Activated CD8-positive, alpha-beta memory T cell treated with anti-CD3 and anti-CD28 coated beads, Interleukin-2, amount 50 U/mL, for 4 hours (primary cell): Measurements from ENCODE around the gene DBNDD2.

Source experiments
- DNase-seq: peaks from one replicate; pipeline ENCODE4 v3.0.0-alpha.2; 2020

DBNDD2 gene

GRCh38 chr20:45407783-45408645 is at the start of gene DBNDD2:
DBNDD2 (plus strand) TSS chr20:45408289; CDS start chr20:45408468, 179 bp downstream.
- peak; percentile 39 for DNase-seq

GRCh38 chr20:45359069-45359405 is 49.1 kb upstream of the DBNDD2 start:
- DNase-seq = no peak

DNA sequence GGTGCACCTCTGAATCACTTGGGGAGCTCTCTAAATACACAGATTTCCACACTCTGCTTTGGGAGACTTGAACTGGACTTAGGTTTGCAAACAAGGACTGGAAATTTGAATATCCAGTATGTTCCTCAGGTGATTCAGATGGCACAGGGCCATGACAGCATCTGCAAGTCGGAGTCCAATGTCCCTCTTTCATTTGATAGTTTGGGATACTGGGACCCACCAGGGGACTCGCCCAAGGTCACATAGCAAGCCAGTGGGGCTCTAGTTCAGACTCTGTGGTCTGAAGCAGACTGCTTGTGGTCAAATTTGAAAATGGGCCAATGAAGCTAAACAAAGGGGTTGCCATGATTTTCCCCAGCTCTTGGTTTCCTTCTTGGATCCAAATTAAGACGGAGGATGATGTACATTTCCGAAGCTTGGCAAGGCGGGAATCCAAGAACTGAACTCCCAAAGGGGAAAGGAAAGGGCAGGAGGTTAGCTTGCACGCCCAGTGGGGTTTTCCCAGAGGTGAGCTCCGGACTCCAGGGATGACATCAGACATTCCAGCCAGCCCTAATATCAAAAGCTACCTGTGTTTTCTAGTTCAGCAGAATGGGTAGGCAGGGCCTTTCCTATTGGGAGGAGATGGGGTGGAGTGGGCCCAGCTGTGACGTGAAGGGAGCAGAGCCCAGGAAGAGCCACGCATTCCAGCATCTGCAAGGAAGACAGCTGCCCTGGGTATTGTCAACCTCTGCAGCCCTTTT is 48.5 kb upstream of the DBNDD2 start:
- no peak for DNase-seq

DNA sequence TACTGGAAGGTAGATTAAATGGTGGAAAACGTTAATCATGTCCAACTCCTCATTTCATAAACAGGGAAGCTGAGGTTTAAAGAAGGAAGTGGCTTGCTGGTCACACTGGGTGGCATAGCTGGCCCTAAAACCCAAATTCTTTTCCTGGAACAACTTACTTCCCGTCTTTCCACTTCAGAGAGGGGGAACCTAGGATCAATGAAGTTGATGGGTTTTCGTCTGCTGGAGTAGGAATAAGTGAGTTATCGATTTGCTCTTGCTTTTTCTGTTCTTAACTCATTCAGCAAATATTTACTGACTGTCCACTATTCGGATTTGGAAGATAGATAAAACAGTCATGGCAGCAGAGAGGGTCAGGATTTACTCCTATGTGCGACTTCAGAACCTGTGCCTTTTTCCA is 46.3 kb upstream of the DBNDD2 start:
- no peak for DNase-seq

DNA sequence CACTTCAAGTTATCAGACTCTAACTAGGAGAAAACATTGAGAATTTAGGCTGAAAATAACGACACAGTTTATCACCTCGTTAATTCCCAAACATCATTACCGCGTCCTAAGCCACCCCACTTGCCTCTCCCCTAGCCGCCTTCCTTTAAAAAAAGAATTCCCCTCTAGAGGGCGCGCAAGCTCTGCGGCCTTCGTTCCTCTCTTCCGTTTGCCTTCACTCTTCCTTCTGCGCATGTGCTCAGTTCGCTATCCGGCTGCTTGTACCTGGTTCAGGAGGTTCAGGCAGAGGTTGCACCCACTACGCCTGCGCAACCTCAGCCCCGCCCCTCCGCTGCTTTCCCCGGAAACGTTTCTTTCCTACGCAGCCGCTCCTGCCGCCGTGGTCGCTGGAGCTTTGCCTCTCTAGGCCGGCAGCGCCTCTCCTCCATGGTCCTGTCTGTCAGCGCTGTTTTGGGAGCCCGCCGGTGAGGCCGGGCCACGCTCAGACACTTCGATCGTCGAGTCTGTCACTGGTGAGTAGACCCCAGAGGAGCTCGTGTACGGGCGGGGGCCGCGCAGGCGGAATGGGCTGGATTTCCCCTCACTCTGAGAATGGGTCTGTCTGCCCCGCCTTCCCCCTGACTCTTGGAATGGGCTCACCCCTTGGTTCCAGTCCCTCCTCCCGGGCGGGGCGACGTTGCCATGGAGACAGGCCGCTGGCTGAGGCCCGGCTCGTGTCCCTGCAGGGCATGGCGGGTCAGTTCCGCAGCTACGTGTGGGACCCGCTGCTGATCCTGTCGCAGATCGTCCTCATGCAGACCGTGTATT is 45.1 kb upstream of the DBNDD2 start, which contains the start of gene SYS1:
TSS of gene SYS1 (plus strand) at position 353 of the 807 bp plus-strand sequence. CDS start at position 729, 376 bp downstream.
- DNase-seq = peak; percentile 98

DNA sequence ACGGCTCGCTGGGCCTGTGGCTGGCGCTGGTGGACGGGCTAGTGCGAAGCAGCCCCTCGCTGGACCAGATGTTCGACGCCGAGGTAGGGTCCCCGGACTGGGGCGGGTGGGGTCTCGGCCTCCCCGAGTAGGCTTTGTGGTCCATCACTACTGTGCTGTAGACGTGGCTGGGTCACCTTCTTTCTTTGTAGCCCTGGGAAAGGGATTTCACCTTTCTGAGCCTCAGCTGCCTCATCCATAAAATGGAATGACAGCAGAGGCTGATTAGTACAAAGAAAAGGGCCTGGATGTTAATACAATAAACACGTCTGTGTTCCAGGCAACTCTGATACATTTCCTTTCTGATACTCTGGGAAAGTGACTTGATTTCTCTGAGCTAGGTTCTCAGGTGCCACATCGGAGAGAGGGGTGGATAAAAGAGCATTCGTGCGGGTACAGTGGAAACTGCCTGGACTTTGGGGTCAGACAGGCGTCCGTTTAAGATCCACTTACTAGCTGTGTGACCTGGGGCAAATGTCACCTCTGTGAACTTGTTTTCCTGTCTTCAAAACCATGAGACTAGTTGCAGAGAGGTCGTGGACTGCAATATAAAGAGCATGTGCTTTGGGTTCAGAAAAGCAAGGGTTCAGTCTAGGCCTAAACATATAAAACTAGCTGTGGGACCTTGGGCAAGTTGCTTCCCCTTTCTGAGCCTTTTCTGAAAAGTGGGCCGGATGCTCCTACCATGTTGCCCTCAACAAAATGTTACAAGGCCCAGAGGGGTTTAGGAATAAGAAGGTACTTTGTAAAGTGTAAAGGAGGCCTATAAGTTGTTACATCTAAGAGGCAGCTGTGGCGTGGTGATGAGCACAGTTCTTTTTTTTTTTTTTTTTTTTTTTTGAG is 44.2 kb upstream of the DBNDD2 start:
- DNase-seq = no peak

GRCh38 chr20:45365444-45365970 is 42.6 kb upstream of the DBNDD2 start:
- DNase-seq = no peak

DNA sequence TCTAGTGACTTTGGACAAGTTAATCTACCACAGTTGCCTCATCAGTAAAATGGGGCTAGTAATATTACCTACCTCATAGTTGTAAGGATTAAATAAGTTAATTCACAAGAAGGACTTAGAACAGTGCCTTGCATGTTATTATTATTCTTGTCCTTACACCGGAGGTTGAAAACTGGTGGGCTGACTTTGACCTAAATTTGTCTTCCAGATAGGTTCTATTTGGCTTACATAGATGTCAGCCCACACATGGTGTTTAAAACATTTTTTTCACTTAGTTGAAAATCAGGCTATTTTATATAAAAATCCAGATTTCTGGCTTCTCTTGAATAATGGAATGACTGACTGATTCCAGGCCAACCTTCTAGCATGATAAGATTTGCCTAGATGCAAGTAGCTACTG is 41.9 kb upstream of the DBNDD2 start:
- no peak for DNase-seq

- DNase-seq = no peak
Measured at GRCh38 chr20:45366631-45367030, 41.5 kb upstream of the DBNDD2 start.

DNA sequence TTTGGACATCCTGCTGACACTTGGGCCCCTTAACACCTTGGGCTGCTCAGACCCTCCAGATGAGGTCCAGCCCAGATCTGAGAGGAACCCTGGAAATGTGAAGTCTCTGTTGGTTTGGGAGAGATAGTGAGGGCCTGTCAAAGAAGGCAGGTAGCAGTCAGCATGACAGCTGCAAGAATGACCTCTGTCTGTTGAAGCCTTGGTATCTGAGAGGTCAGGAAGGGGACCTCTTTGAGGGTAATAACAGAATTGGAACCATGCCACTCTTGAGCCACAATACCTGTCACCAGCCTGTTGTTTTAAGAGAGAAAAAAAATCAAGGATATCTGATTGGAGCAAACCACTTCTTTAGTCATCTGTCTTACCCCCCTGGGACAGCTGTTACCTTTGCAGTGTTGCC is 41.0 kb upstream of the DBNDD2 start:
- no peak for DNase-seq

DNA sequence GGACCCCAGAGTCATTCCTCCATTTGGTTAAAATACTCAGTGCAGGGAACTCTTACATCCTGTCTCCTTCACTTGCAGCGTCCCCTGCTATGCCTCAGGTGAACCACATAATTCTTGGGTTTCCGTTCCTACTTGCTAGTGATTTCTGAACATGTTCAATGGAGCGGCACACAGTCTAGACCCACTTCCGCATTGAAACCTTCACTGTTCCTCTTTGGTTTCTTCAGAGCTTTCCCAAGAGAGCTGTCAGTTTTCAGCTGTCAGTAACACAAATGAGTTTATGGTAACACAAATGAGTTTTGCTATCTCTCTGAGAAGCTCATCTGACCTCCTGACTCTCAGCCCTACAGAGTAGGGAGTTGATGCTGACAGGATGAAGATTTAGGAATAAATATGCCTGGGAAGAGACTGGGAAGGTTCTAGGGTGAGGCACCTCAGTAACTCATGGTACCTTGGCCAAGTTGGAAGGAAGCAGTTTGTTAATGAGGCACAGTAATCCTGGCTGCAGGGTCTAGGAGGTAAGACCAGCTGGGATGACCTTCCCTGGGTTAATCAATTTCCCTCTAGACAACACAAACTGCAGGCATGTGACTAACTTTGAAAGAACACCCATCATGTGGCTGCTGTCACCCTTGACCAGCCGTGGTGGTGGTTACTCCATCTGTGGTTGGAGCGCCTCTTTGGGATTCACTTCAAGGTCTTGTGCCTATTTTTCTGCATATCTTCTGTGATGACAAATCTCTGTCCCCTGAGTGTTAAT is 39.7 kb upstream of the DBNDD2 start:
- DNase-seq = no peak

DNA sequence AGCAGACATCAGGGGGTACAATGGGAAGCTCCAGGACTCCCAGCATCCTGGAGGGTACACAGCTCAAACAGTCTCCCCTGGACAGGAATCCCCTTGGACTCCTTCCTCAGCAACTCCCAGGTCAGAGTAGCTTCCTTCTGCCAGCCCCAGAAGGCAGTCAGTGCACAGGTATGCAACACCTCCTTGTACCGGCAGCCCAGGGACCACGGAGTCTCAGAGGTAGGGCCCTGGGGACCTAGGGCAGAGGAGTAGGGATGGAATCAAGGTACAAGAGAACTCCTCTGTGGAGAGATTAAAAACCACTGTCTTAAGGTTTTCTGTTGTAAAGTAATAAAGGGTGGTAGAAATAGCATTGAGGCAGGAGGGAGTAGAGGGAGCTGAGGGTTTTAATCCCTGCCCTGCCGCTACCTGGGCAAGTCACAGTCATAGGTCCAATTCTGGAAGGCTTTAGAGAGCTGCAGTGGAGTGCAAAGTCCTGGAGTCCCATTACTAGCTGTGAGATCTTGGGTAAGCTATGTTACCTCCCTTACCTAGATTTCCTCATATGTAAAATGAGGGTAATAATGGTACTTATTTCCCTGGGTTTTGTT is 37.4 kb upstream of the DBNDD2 start:
- no peak for DNase-seq

DNA sequence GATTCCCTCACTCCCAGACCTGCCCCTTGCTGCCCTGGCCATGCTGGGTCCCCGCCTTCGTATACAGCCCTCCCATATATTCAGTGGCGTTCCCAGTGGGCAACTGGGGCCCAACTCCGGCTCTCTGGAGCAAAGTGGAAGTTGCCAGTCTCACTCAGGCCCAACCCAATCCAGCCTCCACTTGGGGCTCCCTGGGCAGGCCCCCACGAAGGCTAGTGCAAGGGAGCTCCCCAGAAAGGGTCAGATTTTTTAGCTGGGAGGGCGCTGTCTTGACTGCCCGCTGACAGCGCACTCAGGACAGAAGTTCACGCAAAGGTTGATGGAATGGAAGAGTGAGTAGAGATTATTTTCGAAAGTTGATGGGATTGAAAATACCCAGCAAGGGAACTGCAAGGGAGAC is 35.8 kb upstream of the DBNDD2 start:
- no peak for DNase-seq

- no peak for DNase-seq
Measured at GRCh38 chr20:45372646-45373352, 35.3 kb upstream of the DBNDD2 start.

DNA sequence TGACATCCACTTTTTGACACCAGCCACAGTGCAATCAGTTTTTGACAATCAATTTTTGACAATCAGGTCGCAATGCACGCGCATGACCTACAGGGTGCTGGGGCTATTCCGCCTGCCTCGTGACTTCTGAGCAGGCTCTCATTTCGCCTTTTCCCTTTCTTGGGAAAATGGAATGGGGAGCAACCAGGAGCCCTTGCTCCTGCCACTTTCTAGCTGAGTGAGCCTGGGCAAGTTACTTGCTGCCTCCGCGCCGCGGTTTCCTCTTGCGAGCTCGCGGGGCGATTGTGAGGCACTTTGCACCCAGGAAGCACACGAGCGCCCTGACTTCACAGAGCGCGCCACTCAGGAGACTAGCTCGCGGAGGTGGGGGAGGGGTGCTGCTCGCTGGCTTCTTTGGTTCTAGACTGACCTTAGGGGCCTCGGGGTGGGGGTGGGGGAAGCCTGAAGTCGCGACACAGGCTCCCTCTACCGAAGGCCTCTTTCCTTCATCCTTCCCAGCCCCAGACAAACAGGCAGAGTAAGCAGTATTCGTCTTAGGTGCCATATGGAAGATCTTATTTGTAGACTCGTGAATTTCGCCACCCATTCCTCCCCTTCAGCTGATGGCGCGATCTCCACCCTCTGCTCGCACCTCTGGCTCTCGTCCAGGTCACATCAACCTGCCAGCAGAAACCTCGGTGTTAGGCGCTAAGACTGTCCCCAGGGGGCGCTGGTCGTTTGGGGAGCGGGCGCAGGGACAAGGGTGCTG is 34.6 kb upstream of the DBNDD2 start:
- DNase-seq = peak; percentile 92

- no peak for DNase-seq
Measured at GRCh38 chr20:45374101-45374467, 34.0 kb upstream of the DBNDD2 start.

DNA sequence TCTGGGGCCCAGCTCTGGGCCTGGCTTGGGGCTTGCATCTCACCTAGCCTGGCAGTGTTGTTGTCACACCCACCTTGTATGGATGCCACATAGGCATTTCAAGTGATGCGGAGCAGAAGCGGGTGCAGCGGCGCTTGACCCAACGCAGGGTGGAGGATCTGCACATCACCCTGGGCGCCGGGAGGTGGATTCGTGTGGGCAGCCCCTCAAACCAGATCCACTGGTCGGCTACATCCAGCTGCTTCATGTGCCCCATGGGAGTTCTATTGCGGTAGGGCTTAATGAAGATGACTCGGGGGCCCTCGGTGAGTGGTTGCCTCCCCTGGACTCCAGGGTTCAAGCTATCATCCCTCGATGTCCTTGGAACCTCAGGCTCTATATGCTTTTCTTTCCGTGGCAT is 33.1 kb upstream of the DBNDD2 start:
- DNase-seq = no peak

GRCh38 chr20:45377269-45377668 is 30.8 kb upstream of the DBNDD2 start:
- no peak for DNase-seq

DNA sequence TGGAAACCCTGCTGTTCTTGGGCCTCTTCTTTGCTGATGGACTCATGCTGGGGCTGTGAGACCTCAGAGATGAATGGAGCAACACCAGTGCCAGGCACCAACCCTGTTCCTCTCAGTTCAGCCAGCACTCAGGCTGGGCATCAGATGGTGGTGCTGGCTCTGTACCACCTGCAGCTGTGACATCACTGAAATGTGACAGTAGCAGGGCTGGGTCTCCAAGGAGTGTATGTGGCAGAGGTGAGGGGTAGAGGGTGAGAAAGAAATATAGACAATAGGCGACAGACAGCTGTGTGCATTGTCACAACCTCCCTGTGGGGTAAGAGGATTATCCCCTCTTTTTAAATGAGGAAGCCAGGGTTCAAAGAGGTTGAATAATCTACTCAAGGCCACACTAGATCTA is 29.9 kb upstream of the DBNDD2 start, which contains the start of gene TP53TG5:
TSS of gene TP53TG5 (minus strand) at position 135 of the 400 bp plus-strand sequence. CDS start at position 46, 89 bp downstream.
- DNase-seq = no peak
